Mesothelial cell of epicardium (in vitro differentiated cells): ENCODE data around the gene REC114. TPM values are rescaled to one million over a fixed set of nuclear protein-coding genes. Genes with fewer than 3 reads are reported as not detected.
"Not testable (repeated sequence)": the region's sequence is repeated elsewhere in the genome, so short reads cannot be mapped to it uniquely, and the experiment has no call there.

Source experiments
- DNase-seq, 2 experiments: peaks; one replicate each; pipeline ENCODE4 v3.0.0; 2021; ENCODE audit warnings: low spot score in 2 of 2; ENCODE audit not compliant: unreplicated experiment in 2 of 2
- H3K27ac Mint-ChIP-seq: 2 replicates; pipeline ENCODE4 v1.8.0; 2021; ENCODE audit warnings: mixed read lengths
- H3K27me3 Mint-ChIP-seq: 2 replicates; pipeline ENCODE4 v1.8.0; 2021; ENCODE audit warnings: low read depth, mixed read lengths
- H3K36me3 Mint-ChIP-seq: 2 replicates; pipeline ENCODE4 v1.8.0; 2021; ENCODE audit warnings: mixed read lengths
- H3K4me1 Mint-ChIP-seq: 2 replicates; pipeline ENCODE4 v1.8.0; 2021; ENCODE audit warnings: mixed read lengths
- H3K4me3 Mint-ChIP-seq: 2 replicates; pipeline ENCODE4 v1.8.0; 2021; ENCODE audit warnings: mild to moderate bottlenecking, moderate library complexity, mixed read lengths
- H3K9me3 Mint-ChIP-seq: 2 replicates; pipeline ENCODE4 v1.8.0; 2021; ENCODE audit warnings: mixed read lengths
- total RNA-seq: library from RNA; stranded (reverse); gene quantifications from 3 replicates; pipeline ENCODE4 v1.2.1, GENCODE V29; 2021
- TF ChIP-seq, protein P1 (sequence below): fragments of 200-600 bp; sonication (generic); IDR thresholded peaks from one replicate; pipeline ENCODE4 v1.5.0; 2021; ENCODE audit warnings: antibody characterized with exemption; ENCODE audit not compliant: unreplicated experiment

The REC114 gene
- total RNA-seq, 1 donor from 2014 or later = not detected

DNA sequence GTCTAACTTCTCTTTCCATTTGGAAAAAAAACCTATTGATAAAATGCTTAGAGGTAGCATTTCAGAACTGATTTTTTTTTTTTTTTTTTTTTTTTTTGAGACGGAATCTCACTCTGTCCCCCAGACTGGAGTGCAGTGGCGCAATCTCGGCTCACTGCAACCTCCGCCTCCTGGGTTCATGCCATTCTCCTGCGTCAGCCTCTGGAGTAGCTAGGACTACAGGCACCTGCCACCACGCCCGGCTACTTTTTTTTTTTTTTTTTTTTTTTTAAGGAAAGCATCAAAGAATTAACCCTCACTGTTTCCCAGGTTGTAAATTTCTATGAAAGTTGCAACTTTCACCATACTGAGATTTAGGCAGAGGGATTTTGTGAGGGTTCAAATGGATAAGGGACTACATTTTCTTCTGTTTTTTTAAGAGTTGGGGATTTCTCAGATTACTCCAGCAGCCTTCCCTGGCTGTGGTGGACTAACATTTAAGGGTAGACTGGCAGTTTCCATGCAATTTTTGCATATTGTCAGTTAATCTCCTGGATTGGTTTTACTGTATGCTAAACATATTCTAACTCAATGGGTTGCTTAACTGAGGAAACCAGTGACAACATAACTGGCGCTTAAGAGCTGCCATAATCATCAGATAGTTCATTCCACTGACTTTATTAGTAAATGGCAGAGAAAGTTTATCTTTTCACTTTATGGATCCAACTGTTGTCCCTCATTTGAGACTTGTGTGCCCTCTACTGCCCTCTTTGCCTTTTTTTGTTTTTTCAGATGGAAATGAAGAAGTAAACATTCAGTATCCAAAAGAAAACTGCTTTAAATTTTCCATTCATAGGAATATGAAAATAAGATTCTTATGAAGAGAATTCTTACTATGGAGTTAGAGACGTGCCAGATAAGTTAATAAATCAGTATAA is 96.5 kb downstream of the REC114 start:
- no peak for DNase-seq
- H3K27me3 Mint-ChIP-seq = peaks cover 1% of the 10 kb centered on the region
- H3K4me1 Mint-ChIP-seq = no peaks in the 10 kb centered on the region
- H3K36me3 Mint-ChIP-seq = no peaks in the 10 kb centered on the region
- no peak overlapping the region for H3K4me3 Mint-ChIP-seq
- H3K27ac Mint-ChIP-seq = no peak overlapping the region
- H3K9me3 Mint-ChIP-seq = no peaks in the 10 kb centered on the region
- TF ChIP-seq, protein P1, sequence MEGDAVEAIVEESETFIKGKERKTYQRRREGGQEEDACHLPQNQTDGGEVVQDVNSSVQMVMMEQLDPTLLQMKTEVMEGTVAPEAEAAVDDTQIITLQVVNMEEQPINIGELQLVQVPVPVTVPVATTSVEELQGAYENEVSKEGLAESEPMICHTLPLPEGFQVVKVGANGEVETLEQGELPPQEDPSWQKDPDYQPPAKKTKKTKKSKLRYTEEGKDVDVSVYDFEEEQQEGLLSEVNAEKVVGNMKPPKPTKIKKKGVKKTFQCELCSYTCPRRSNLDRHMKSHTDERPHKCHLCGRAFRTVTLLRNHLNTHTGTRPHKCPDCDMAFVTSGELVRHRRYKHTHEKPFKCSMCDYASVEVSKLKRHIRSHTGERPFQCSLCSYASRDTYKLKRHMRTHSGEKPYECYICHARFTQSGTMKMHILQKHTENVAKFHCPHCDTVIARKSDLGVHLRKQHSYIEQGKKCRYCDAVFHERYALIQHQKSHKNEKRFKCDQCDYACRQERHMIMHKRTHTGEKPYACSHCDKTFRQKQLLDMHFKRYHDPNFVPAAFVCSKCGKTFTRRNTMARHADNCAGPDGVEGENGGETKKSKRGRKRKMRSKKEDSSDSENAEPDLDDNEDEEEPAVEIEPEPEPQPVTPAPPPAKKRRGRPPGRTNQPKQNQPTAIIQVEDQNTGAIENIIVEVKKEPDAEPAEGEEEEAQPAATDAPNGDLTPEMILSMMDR = no peak

DNA sequence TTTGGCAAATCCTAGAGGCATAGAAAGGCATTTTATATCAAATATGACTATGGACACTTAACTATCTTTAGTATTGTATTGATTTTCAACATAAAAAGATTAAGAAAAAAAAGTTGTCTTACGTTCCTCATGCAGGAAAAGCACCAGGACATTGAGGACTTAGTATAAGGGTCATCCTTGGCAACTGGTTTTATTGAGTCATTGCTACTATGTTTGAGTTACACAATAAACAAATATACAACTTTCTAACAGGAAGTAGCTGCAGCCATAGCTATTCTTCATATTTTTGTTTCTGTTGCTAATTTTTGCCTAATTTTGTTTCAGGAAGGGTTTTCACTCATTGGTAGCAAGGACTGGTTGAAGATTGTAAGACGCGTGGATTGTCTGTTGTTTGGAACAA is 97.2 kb downstream of the REC114 start:
- no peak overlapping the region for H3K27ac Mint-ChIP-seq
- TF ChIP-seq, protein P1 = no peak
- no peak for DNase-seq
- no peak overlapping the region for H3K4me3 Mint-ChIP-seq
- H3K36me3 Mint-ChIP-seq = no peaks in the 10 kb centered on the region
- no peaks in the 10 kb centered on the region for H3K9me3 Mint-ChIP-seq
- H3K4me1 Mint-ChIP-seq = no peaks in the 10 kb centered on the region
- peaks cover 1% of the 10 kb centered on the region for H3K27me3 Mint-ChIP-seq

GRCh38 chr15:73541479-73541878 is 98.5 kb downstream of the REC114 start:
- H3K27me3 Mint-ChIP-seq = peaks cover 1% of the 10 kb centered on the region

DNA sequence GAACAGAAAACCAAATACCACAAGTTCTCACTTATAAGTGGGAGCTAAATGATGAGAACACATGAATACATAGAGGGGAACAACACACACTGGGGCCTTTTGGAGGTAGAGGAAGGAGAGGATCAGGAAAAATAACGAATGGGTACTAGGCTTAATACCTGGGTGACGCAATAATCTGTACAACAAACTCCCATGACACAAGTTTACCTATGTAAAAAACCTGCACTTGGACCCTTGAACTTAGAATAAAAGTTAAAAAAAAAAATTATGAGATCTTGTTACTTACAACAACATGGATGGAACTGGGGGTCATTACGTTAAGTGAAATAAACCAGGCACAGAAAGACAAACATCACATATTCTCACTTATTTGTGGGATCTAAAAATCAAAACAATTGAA is 106.0 kb downstream of the REC114 start:
- not testable (repeated sequence) for H3K4me3 Mint-ChIP-seq, H3K27ac Mint-ChIP-seq, H3K9me3 Mint-ChIP-seq, H3K36me3 Mint-ChIP-seq, H3K27me3 Mint-ChIP-seq, DNase-seq, H3K4me1 Mint-ChIP-seq

More at GRCh38 chr15:73541479-73541878, 98.5 kb downstream of the REC114 start:
- no peak for DNase-seq
- Mint-ChIP-seq H3K9me3 (no peaks in the 10 kb centered on the region), H3K4me1 (no peaks in the 10 kb centered on the region), H3K27ac (no peak overlapping the region), H3K36me3 (no peaks in the 10 kb centered on the region), H3K4me3 (no peak overlapping the region)
- TF ChIP-seq, protein P1 = no peak

DNA sequence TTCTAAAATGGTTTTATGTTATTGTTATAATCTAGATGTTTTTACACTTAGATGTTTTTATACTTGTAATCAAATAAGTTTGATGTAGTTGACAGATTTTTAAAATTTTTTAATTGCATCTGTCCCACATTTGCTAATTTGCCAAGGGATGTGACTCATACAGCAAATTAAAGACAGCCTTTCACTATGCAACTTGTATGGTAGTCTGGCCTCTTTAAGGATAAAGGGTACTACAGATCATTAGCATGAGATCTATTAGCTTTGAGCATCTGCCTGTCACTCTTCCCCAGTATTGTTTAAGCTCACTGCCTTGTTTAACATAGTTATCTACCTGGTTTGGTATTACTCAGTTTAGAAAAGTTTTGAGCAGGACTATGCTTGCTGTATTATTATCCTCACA is 107.2 kb downstream of the REC114 start:
- Mint-ChIP-seq H3K27ac (no peak overlapping the region), H3K4me3 (no peak overlapping the region), H3K27me3 (no peaks in the 10 kb centered on the region), H3K9me3 (no peaks in the 10 kb centered on the region), H3K36me3 (no peaks in the 10 kb centered on the region), H3K4me1 (no peaks in the 10 kb centered on the region)
- no peak for DNase-seq
- TF ChIP-seq, protein P1 = no peak

- no peaks in the 10 kb centered on the region for H3K4me1 Mint-ChIP-seq
- no peak overlapping the region for H3K4me3 Mint-ChIP-seq
- no peak overlapping the region for H3K27ac Mint-ChIP-seq
- no peak for DNase-seq
- TF ChIP-seq, protein P1 = no peak
- H3K36me3 Mint-ChIP-seq = peaks cover 7% of the 10 kb centered on the region
- no peaks in the 10 kb centered on the region for H3K27me3 Mint-ChIP-seq
- H3K9me3 Mint-ChIP-seq = no peaks in the 10 kb centered on the region
These were observed 112.1 kb downstream of the REC114 start for GRCh38 chr15:73555080-73555479.
